Neural crest cell (in vitro differentiated cells): ENCODE measurements around the gene ALDH9A1. TPM values are rescaled to one million over a fixed set of nuclear protein-coding genes. Genes with fewer than 3 reads are reported as not detected.
A peak's percentile ranks its signal among the peaks of the same experiment; 100 is the strongest.
"Not testable (repeated sequence)": the region's sequence is repeated elsewhere in the genome, so short reads cannot be mapped to it uniquely, and the experiment has no call there.

Experiments
- DNase-seq: peaks from one replicate; pipeline ENCODE4 v3.0.0; 2021; ENCODE audit warnings: low read depth, mixed read lengths, low spot score
- H3K27ac Mint-ChIP-seq: one replicate; pipeline ENCODE4 v1.8.0; 2021; ENCODE audit warnings: mild to moderate bottlenecking, mixed read lengths; ENCODE audit not compliant: unreplicated experiment
- H3K27me3 Mint-ChIP-seq: 2 replicates; pipeline ENCODE4 v1.8.0; 2021; ENCODE audit warnings: low read depth, mild to moderate bottlenecking, mixed read lengths
- H3K36me3 Mint-ChIP-seq: 2 replicates; pipeline ENCODE4 v1.8.0; 2021; ENCODE audit warnings: low read depth, mild to moderate bottlenecking, mixed read lengths
- H3K4me1 Mint-ChIP-seq: 2 replicates; pipeline ENCODE4 v1.8.0; 2021; ENCODE audit warnings: mixed read lengths
- H3K4me3 Mint-ChIP-seq: one replicate; pipeline ENCODE4 v1.8.0; 2021; ENCODE audit warnings: mild to moderate bottlenecking, mixed read lengths
- H3K9me3 Mint-ChIP-seq: 2 replicates; pipeline ENCODE4 v1.8.0; 2021; ENCODE audit warnings: mixed read lengths
- total RNA-seq: library from RNA; stranded (reverse); gene quantifications from 2 replicates; pipeline ENCODE4 v1.2.1, GENCODE V29; 2021
- TF ChIP-seq, protein P1 (sequence below): fragments of 200-600 bp; sonication (generic); conservative IDR thresholded peaks from 2 replicates; pipeline ENCODE4 v1.5.0; 2021; ENCODE audit warnings: antibody characterized with exemption, mild to moderate bottlenecking

ALDH9A1 gene
- total RNA-seq, 1 donor from 2014 or later, result 43.3 TPM

GRCh38 chr1:165737196-165737595, 38.8 kb upstream of the ALDH9A1 start:
- H3K9me3 Mint-ChIP-seq, result no peaks in the 10 kb centered on the region
- no peak overlapping the region for H3K4me3 Mint-ChIP-seq
- H3K27ac Mint-ChIP-seq, result no peak overlapping the region
- TF ChIP-seq, protein P1, sequence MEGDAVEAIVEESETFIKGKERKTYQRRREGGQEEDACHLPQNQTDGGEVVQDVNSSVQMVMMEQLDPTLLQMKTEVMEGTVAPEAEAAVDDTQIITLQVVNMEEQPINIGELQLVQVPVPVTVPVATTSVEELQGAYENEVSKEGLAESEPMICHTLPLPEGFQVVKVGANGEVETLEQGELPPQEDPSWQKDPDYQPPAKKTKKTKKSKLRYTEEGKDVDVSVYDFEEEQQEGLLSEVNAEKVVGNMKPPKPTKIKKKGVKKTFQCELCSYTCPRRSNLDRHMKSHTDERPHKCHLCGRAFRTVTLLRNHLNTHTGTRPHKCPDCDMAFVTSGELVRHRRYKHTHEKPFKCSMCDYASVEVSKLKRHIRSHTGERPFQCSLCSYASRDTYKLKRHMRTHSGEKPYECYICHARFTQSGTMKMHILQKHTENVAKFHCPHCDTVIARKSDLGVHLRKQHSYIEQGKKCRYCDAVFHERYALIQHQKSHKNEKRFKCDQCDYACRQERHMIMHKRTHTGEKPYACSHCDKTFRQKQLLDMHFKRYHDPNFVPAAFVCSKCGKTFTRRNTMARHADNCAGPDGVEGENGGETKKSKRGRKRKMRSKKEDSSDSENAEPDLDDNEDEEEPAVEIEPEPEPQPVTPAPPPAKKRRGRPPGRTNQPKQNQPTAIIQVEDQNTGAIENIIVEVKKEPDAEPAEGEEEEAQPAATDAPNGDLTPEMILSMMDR, result no peak
- no peaks in the 10 kb centered on the region for H3K27me3 Mint-ChIP-seq
- H3K4me1 Mint-ChIP-seq, result peaks cover 5% of the 10 kb centered on the region
- no peak for DNase-seq
- H3K36me3 Mint-ChIP-seq, result peaks cover 9% of the 10 kb centered on the region

DNA sequence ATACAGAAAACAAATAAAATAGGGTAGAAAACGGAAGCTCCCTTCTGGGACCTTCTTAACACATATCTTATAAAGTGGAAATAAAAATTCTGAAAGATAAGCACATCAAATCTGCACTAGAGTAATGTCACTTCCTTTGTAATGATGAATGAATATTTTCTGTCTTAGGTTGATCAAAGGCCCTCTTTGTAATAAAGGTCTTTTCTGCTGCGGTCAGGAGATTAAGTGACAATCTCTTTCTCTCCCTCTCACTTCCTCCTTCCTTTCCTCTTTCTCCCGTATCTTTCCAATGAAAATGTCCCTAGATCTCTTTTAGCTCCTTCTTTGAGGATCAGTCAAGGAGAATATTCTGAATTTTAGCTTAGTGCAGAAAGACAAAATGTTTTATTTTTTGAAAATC, 36.5 kb upstream of the ALDH9A1 start:
- H3K4me1 Mint-ChIP-seq, result peaks cover 5% of the 10 kb centered on the region
- peaks cover 2% of the 10 kb centered on the region for H3K36me3 Mint-ChIP-seq
- H3K27me3 Mint-ChIP-seq, result no peaks in the 10 kb centered on the region
- no peak overlapping the region for H3K4me3 Mint-ChIP-seq
- no peak for DNase-seq
- H3K27ac Mint-ChIP-seq, result no peak overlapping the region
- TF ChIP-seq, protein P1, result no peak
- no peaks in the 10 kb centered on the region for H3K9me3 Mint-ChIP-seq

GRCh38 chr1:165726841-165727240, 28.5 kb upstream of the ALDH9A1 start:
- no peak for DNase-seq
- Mint-ChIP-seq H3K36me3 (peaks cover 7% of the 10 kb centered on the region), H3K4me1 (no peaks in the 10 kb centered on the region), H3K27me3 (no peaks in the 10 kb centered on the region), H3K9me3 (no peaks in the 10 kb centered on the region), H3K4me3 (no peak overlapping the region), H3K27ac (no peak overlapping the region)
- TF ChIP-seq, protein P1, result no peak

- H3K9me3 Mint-ChIP-seq, result no peaks in the 10 kb centered on the region
- no peak overlapping the region for H3K4me3 Mint-ChIP-seq
- no peaks in the 10 kb centered on the region for H3K27me3 Mint-ChIP-seq
- TF ChIP-seq, protein P1, result no peak
- peaks cover 7% of the 10 kb centered on the region for H3K36me3 Mint-ChIP-seq
- H3K27ac Mint-ChIP-seq, result no peak overlapping the region
- no peaks in the 10 kb centered on the region for H3K4me1 Mint-ChIP-seq
- DNase-seq, result no peak
Observed at GRCh38 chr1:165726169-165726568, 27.8 kb upstream of the ALDH9A1 start.

GRCh38 chr1:165717918-165718515, 19.7 kb upstream of the ALDH9A1 start:
- H3K36me3 Mint-ChIP-seq, result no peaks in the 10 kb centered on the region
- TF ChIP-seq, protein P1, result peak; percentile 77
- H3K9me3 Mint-ChIP-seq, result no peaks in the 10 kb centered on the region
- no peaks in the 10 kb centered on the region for H3K4me1 Mint-ChIP-seq
- no peaks in the 10 kb centered on the region for H3K27me3 Mint-ChIP-seq
- no peak overlapping the region for H3K4me3 Mint-ChIP-seq
- no peak overlapping the region for H3K27ac Mint-ChIP-seq
- peak; percentile 32 for DNase-seq

DNA sequence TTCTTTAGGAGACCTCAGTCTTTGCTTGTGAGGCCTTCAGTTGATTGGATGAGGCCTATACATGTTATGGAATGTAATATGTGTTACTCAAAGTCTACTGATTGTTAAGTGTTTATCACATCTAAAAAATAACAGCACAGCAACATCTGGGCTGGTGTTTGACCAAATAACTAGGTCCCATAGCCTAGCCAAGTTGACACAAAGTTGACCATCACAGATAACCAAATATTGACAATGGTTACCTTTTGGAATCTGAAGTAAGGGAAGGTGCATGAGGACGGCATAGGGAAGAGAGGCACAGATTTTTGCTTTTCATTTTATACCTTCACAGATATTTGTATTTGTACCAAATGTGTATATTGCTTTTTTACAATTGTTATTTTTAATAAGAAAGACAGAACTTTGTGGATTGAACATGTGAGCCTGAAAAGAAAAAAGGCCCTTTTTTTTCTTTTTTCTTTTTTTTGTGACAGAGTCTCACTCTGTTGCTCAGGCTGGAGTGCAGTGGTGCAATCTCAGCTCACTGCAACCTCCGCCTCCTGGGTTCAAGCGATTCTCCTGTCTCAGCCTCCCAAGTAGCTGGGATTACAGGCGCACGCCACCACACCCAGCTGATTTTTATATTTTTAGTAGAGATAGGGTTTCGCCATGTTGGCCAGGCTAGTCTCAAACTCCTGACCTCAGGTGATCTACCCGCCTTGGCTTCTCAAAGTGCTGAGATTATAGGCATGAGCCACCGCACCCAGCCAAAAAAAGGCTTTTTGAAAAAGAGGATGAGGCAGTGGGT, 18.1 kb upstream of the ALDH9A1 start:
- not testable (repeated sequence) for H3K36me3 Mint-ChIP-seq, H3K9me3 Mint-ChIP-seq, H3K4me1 Mint-ChIP-seq, DNase-seq, H3K4me3 Mint-ChIP-seq, H3K27me3 Mint-ChIP-seq, H3K27ac Mint-ChIP-seq
